ENCODE measurements around the gene PTDSS2.

The PTDSS2 gene

GRCh38 chr11:533586-534395, 83.7 kb downstream of the PTDSS2 start:
- no peak for DNase-seq

GRCh38 chr11:534396-535209, 84.5 kb downstream of the PTDSS2 start:
- no peak for DNase-seq

- DNase-seq = no peak
These were observed 85.1 kb downstream of the PTDSS2 start for GRCh38 chr11:535210-535518.

- peak; percentile 91 for DNase-seq
These were observed 85.7 kb downstream of the PTDSS2 start, which contains the start of gene HRAS for GRCh38 chr11:535519-536454. Gene HRAS (minus strand): TSS chr11:535576.

GRCh38 chr11:536841-537621, 87.0 kb downstream of the PTDSS2 start, which contains the start of gene LRRC56:
Gene LRRC56 (plus strand): TSS chr11:537527. CDS start chr11:540685, 3,158 bp downstream.
- peak; percentile 94 for DNase-seq

GRCh38 chr11:537622-538430, 87.7 kb downstream of the PTDSS2 start:
- DNase-seq = no peak

GRCh38 chr11:538431-539051, 88.5 kb downstream of the PTDSS2 start:
- DNase-seq = no peak

GRCh38 chr11:539971-540481, 89.9 kb downstream of the PTDSS2 start:
- no peak for DNase-seq
